ENCODE results near the gene GNG7.

GRCh38 chr19:2569596-2570465 is 132.7 kb downstream of the GNG7 start:
- no peak for TF ChIP-seq EZH2 (IDR thresholded peaks at IDR 0.05; ENCODE audit: borderline replicate concordance, low read length)
- no peak for TF ChIP-seq CTCF (conservative IDR thresholded peaks at IDR 0.05 in 1 of 2, IDR thresholded peaks at IDR 0.05 in 1 of 2; ENCODE audit: extremely low read depth in 1 of 2, insufficient read depth in 1 of 2, low read depth in 1 of 2, low read length in 2 of 2)

Measured in mammary epithelial cell (primary cell).